ENCODE measurements around the gene PM20D1. TPM values are rescaled to one million over a fixed set of nuclear protein-coding genes. Genes with fewer than 3 reads are reported as not detected.

Gene PM20D1
- total and polyA plus RNA-seq, 10 of the 15 experiments (the other 5 are each of a cell fraction or from before 2014, with no cell fraction given) = not detected

- H3K4me2 ChIP-seq (ENCODE audit: control insufficient read depth, insufficient read depth) = no peak overlapping the region
- H3K9ac ChIP-seq (ENCODE audit: control insufficient read depth, insufficient read depth, low read length) = no peak overlapping the region
- intact Hi-C loops (cut with micrococcal nuclease; ENCODE audit: unreplicated experiment) (no loop called here), in situ Hi-C loops (cut with MboI) (no loop called here)
- POLR2A ChIA-PET = no interaction called here
- H3K4me1 ChIP-seq (ENCODE audit: control insufficient read depth, insufficient read depth, low read length) = no peaks in the 10 kb centered on the region
- H3K9me3 ChIP-seq (replicated peaks; ENCODE audit: control insufficient read depth, insufficient read depth, low read length) = no peaks in the 10 kb centered on the region; the same call in 2 of the 3 replicates
- SMC1A ChIA-PET (ENCODE audit: uncharacterized antibody, unreplicated experiment) = no interaction called here
- RAD21 ChIA-PET (ENCODE audit: unreplicated experiment) = no interaction called here
- no peaks in the 10 kb centered on the region for H3K27me3 ChIP-seq (replicated peaks in 1 of 2; ENCODE audit: control insufficient read depth in 2 of 2, insufficient read depth in 2 of 2, low read length in 1 of 2)
- ATAC-seq = no peak
- H3K4me3 ChIP-seq = no peak overlapping the region
- TF ChIP-seq SIX5 (IDR thresholded peaks at IDR 0.05; ENCODE audit: low read depth, low read length, severe bottlenecking) = no peak
- TF ChIP-seq IRF4 (IDR thresholded peaks at IDR 0.05; ENCODE audit: low read depth, low read length) = no peak
- TF ChIP-seq ZBTB40 (IDR thresholded peaks at IDR 0.05; ENCODE audit: borderline replicate concordance) = no peak
- TF ChIP-seq CBFB (IDR thresholded peaks at IDR 0.05; ENCODE audit: low read depth) = no peak
- TF ChIP-seq EED (IDR thresholded peaks at IDR 0.05; ENCODE audit: low read depth) = no peak
- TF ChIP-seq MTA2 (IDR thresholded peaks at IDR 0.05; ENCODE audit: low read depth) = no peak
- TF ChIP-seq NR2C2 (IDR thresholded peaks at IDR 0.05; ENCODE audit: borderline replicate concordance, control insufficient read depth, insufficient read length, low read depth) = no peak
- no peak for TF ChIP-seq MEF2A (IDR thresholded peaks at IDR 0.05; ENCODE audit: insufficient read depth, low read depth, low read length)
- TF ChIP-seq HCFC1 (IDR thresholded peaks at IDR 0.05; ENCODE audit: low read length) = no peak
- TF ChIP-seq CEBPB (IDR thresholded peaks at IDR 0.05; ENCODE audit: borderline replicate concordance in 1 of 2, low read depth in 2 of 2, low read length in 2 of 2) = no peak
- TF ChIP-seq YBX1 (IDR thresholded peaks at IDR 0.05) = no peak
- no peaks in the 10 kb centered on the region for H3K79me2 ChIP-seq (ENCODE audit: control insufficient read depth, insufficient read depth, low read length)
- no peak overlapping the region for H2AFZ ChIP-seq (ENCODE audit: control insufficient read depth, low read depth, low read length)
- H3K36me3 ChIP-seq (ENCODE audit: control insufficient read depth in 2 of 2, insufficient read depth in 2 of 2, low read length in 1 of 2) = no peaks in the 10 kb centered on the region
- FAIRE-seq = no peak
- BruUV-seq (replicated peaks) = no TSS peak
- CTCF ChIA-PET = no interaction called here
- H4K20me1 ChIP-seq (ENCODE audit: control insufficient read depth, insufficient read depth) = no peaks in the 10 kb centered on the region
- 12% methylated on average over 2 of the region's 2 CpGs for WGBS (ENCODE audit: insufficient coverage, insufficient replicate concordance, low lambda C conversion rate, missing lambda C conversion rate)
- no peak for DNase-seq (ENCODE audit: low read depth, low spot score)
- no peak overlapping the region for H3K27ac ChIP-seq (ENCODE audit: control insufficient read depth, insufficient read depth)
Observed at GRCh38 chr1:205870236-205870635, 20.3 kb upstream of the PM20D1 start.
